ENCODE results near the gene PTPN11. TPM values are rescaled to one million over a fixed set of nuclear protein-coding genes. Genes with fewer than 3 reads are reported as not detected.
"Not testable (repeated sequence)": the region's sequence is repeated elsewhere in the genome, so short reads cannot be mapped to it uniquely, and the experiment has no call there.

The PTPN11 gene
- total RNA-seq, 1 experiment from 2014 or later = 78.2 TPM

DNA sequence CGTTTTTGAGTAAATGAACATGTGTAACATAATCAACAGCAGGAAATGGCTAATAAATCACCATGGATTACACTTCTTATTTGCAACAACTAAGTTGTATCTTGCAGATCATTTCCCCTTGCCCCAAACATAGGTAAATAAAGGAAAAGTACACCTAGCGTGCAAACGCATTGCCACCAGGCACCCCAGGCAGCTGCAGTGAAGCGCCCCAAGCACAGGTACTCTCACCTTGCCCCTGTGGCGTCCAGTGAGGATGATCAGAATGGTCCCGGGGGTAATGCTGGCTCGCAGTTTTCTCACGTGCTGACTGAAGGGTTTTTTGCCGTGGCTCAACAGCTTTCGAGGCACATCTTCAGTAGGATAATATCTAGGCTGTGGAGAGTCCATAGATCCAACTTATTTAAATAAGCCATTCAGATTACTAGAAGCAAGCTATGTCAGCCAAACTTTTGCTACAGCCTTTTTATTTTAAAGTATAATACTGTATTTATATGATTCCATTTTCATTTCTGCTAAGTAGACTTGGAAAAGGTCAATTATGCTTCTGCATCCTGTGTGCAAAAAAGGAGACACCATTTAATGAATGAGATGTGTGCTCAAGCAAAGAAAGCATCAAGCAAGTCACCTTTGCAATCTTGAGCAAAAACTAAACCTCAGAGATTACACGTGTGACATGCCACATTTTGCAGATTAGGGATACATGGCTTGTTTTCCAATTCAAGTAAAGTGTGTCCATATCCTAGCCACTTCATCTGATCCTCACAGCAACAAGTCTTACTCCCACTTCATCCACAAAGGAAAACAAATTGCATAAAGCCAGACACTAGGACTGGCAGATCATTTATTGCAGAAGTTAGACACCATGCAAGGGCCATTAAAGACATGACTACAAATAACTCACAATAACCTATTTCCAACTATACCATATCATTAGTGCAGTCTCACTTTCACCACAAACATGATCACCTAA, 11.9 kb upstream of the PTPN11 start:
- in situ Hi-C loops (cut with HindIII; ENCODE audit: low pct_unique_long_range_greater_than_20kb, low sequenced_read_pairs) = no loop called here
- no peak for DNase-seq (ENCODE audit: low read depth, low spot score)

DNA sequence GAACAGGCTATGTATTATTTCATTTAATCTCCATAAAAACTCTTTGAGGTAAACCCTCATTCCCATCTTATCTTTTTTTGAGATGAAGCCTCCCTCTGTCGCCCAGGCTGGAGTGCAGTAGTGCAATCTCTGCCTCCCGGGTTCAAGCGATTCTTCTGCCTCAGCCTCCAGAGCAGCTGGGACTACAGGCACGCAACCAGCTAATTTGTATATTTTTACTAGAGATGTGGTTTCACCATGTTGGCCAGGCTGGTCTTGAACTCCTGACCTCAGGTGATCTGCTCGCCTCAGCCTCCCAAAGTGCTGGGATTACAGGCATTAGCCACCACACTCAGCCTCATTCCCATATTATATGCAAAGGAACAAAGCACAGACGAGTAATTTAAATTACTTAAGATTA, 11.1 kb upstream of the PTPN11 start:
- DNase-seq (ENCODE audit: low read depth, low spot score); in situ Hi-C loops (cut with HindIII; ENCODE audit: low pct_unique_long_range_greater_than_20kb, low sequenced_read_pairs): not testable (repeated sequence)

DNA sequence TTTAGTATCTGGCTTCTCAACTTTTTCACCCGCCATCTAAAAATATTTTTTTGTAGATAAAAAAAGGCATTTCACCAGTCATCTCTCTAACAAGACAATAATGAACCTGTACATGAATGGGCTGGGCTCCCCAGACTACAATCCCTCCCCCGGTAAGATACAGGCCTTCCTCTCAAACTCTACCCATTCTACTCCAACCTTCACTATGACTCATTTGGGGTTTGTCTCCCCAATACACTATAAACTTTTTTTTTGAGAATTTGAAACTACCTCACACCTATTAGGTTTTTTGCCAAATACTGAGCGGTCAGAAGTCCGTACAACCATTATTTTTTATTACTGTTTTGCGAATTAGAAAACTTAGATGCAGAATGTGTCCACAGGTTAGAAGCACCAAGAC, 10.1 kb upstream of the PTPN11 start:
- in situ Hi-C loops (cut with HindIII; ENCODE audit: low pct_unique_long_range_greater_than_20kb, low sequenced_read_pairs) = no loop called here
- no peak for DNase-seq (ENCODE audit: low read depth, low spot score)

DNA sequence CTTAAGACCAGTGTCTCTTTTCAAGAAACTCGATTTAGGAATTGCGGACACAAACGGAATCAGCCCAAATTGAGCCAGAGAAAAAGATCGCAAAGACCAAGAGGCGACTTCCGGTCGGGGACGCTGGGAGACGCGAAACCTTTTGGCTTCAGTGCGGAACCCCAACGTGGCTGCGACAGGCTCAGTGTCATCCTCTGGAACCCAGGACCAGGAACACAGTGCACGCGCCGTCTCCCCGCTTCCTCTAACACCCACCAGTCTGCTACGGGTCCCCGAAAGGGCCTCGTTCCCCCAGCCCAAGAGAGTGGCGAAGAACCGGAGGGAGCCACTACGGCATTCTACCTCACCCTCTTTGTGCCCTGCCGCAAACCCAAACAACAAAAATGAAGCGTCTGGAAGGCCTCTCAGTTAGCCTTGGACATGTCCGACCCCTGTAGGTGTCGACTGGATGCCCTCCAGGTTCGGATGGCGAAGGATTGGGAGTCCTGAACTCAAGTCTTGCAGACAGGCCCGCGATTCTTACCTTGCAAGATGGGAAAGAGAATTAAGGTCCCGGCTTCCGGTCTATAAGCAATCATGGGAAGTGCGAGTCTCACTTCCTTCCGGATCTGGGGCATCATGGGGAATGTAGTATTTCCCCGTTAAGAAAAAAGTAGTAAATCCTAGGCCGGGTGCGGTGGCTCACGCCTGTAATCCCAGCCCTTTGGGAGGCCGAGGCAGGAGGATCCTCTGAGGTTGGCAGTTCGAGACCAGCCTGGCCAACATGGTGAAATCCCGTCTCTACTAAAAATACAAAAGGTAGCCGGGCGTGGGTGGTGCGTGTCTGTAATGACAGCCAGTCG, 9.5 kb upstream of the PTPN11 start, which contains the start of gene RPL6:
Gene RPL6 (minus strand): TSS at position 542 of the 842 bp plus-strand sequence. CDS start 949 bp downstream, outside the sequence.
- in situ Hi-C loops (cut with HindIII; ENCODE audit: low pct_unique_long_range_greater_than_20kb, low sequenced_read_pairs) = no loop called here
- peak; percentile 97 for DNase-seq (ENCODE audit: low read depth, low spot score)

DNA sequence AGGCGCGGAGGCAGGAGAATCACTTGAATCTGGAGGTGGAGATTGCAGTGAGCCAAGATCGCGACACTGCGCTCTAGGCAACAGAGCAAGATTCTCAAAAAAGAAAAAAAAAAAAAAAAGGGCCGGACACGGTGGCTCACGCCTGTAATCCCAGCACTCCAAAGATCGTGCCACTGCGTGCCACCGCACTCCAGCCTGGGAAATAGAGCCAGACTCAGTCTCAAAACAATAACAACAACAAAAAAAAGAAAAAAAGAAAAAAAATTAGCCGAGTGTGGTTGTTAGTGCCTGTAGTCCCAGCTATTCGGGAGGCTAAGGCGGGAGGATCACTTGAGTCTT, 8.9 kb upstream of the PTPN11 start:
- in situ Hi-C loops (cut with HindIII; ENCODE audit: low pct_unique_long_range_greater_than_20kb, low sequenced_read_pairs) = no loop called here
- DNase-seq (ENCODE audit: low read depth, low spot score) = no peak

DNA sequence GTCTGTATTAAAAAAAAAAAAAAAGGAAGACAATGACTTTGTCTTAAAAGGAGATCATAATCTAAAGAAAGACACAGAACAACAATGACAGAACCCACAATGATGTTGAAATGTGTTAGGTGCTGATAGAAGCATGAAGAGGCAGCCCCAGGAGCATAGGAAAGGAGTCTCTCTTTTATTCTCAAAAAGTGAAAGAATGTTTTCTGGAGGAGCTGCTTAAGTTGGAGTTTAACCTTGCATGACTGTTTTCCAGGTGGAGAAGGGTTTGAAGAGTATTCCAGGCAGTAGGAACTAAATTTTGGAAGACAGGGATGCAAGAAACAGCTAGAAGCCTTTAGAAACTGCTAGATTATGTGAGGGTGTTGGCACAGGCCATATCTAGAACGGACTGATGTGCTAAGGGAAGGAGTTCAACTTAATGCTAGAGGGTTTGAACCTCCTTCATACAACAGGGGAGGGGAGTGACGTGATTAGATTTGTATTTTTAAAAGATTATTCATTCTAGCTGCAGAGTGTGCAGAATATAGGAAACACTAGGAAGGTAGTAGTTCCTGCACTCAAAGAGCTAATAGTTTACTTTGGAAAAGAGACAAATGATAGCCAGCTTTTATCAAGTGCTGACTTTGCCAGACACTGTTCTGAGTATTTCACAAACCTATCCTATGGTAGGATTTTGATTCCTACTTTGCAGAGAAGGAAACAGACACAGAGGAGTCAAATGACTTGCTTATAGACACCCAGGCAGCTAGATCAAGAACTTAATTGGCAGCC, 4.7 kb upstream of the PTPN11 start:
- in situ Hi-C loops (cut with HindIII; ENCODE audit: low pct_unique_long_range_greater_than_20kb, low sequenced_read_pairs) = no loop called here
- no peak for DNase-seq (ENCODE audit: low read depth, low spot score)

DNA sequence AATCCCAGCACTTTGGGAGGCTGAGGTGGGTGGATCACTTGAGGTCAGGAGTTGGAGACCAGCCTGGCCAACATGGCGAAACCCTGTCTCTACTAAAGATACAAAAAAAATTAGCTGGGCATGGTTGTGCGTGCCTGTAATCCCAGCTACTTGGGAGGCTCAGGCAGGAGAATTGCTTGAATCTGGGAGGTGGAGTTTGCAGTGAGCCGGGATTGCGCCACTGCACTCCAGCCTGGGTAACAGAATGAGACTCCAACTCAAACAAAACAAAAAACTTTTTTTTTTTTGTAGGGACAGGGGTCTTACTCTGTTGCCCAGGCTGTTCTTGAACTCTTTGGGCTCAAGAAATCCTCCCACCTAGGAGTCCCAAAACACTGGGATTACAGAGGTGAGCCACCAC, 3.3 kb upstream of the PTPN11 start:
- DNase-seq (ENCODE audit: low read depth, low spot score); in situ Hi-C loops (cut with HindIII; ENCODE audit: low pct_unique_long_range_greater_than_20kb, low sequenced_read_pairs): not testable (repeated sequence)

DNA sequence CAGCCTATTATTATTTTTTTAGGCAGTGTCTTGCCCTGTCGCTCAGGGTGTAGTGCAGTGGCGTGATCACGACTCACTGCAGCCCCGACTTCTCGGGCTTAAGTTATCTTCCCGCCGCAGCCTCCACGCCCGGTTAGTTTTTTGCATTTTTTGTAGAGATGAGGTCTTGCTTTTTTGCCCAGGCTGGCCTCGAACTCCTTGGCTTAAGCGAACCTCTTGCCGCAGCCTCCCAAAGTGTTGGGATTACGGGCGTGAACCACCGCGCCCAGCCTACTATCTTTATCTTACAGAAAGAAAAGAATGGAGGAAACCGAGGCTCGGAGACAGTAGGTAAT, 507 bp upstream of the PTPN11 start:
- in situ Hi-C loops (cut with HindIII; ENCODE audit: low pct_unique_long_range_greater_than_20kb, low sequenced_read_pairs) = no loop called here
- DNase-seq (ENCODE audit: low read depth, low spot score) = no peak

DNA sequence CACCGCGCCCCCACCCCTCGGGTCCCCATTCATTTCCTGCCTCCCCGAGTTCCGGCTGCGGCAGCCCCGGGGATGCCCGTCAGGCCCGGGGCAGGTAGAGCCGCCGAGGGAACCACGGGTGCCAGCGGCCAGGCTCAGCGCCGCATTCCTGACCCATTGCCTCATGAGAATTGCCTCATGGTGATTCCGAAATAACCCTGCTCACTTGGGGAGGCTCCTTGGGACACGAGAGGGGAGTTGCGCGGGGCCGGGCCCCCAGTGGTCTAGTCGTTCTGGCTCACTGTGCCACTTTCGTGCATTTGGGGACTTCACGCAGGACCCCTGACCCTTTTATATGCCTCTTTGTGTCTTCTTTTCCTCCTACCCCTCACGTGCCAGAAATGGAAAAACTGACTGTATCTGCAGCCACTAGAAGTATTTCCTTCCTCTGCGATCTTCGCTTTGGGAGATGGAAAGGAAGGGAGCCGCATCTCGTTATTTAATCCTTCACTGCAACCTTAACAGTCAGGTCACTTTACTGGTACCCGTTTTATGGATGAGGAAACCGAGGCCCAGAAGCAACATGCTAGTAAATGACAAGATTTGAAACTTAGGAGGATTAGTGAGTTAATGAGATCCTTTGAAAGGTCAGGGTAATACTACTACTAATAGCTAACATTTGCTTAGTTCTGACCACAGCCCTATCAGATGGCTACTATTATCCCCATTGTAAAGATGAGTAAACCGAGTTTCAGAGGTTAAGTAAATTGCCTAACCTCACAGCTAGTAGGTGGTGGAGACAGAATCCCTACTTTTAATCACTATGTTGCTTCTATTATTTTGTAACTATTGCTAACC, 768 bp downstream of the PTPN11 start:
- DNase-seq (ENCODE audit: low read depth, low spot score) = peak; percentile 62
- in situ Hi-C loops (cut with HindIII; ENCODE audit: low pct_unique_long_range_greater_than_20kb, low sequenced_read_pairs) = no loop called here

DNA sequence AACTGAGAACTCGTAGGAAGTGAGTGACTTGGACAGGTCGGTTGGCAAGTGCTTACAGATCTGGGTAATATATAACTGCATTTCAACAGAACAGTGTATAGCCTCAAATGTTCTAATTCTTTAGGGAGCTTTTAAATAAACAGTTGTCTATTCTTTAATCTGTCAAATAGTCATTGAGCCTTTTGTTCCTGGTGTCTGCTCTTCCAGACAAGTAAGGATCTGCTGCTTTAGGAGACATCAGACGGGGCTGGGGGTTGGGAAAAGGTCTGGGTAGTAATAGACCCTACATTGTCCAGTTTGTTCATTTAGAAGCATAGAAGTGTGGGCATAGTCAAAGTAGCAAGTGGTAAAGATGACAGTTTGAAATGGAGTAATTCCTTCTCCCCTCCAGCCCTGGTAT, 2.0 kb downstream of the PTPN11 start:
- peak; percentile 75 for DNase-seq (ENCODE audit: low read depth, low spot score)
- in situ Hi-C loops (cut with HindIII; ENCODE audit: low pct_unique_long_range_greater_than_20kb, low sequenced_read_pairs) = no loop called here

DNA sequence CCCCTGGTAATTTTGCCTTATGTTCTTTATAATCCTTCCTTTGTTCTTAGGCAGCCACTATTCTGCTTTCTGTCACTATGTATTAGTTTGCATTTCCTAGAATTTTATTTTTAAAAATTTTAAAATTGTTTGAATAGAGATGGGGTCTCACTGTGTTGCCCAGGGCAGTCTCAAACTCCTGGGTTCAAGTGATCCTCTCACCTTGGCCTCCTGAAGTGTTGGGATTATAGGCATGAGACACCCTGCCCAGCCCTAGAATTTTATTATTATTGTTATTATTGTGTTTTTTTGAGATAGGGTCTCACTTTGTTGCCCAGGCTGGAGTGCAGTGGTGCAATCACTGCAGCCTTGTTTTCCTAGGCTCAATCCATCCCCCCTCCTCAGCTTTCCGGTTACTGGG, 2.6 kb downstream of the PTPN11 start:
- DNase-seq (ENCODE audit: low read depth, low spot score) = no peak
- in situ Hi-C loops (cut with HindIII; ENCODE audit: low pct_unique_long_range_greater_than_20kb, low sequenced_read_pairs) = no loop called here

DNA sequence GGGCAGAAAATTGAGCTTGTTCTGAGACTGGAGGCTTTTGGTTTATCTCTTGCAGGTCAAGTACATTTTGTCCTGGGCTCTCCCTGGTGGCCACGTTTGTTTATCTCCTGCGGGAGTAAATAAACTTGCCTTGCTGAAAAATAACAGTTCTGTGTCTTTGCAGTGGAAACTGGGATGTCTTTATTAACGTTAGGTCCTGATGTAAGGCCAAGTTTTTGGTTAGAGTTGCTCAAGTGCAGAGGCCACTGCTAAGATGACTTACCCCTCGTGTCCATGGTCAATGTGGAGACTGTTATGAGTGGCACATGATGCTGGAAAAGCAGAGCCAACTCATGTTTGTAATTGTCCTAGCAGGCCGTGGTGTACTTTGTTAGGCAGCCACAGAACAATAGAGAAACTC, 3.8 kb downstream of the PTPN11 start:
- in situ Hi-C loops (cut with HindIII; ENCODE audit: low pct_unique_long_range_greater_than_20kb, low sequenced_read_pairs) = no loop called here
- DNase-seq (ENCODE audit: low read depth, low spot score) = peak; percentile 49

DNA sequence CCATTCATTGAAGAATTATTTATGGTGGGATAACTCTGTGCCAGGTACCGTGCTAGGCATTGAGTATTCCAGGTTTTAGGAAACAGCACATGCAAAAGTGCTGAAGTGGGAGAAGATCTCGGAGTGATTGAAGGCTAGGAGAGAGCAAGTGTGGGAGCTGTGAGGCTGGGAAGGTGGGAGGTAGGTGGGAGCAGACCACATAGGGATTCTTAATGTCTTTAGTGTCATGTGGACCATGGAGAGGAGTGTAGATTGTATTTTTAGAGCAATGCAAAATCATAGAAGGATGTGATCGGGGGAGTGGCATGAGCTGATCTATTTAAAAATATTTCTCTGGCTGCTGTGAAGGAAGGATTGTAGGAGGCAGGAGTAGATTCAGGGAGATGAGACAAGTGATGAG, 5.4 kb downstream of the PTPN11 start:
- in situ Hi-C loops (cut with HindIII; ENCODE audit: low pct_unique_long_range_greater_than_20kb, low sequenced_read_pairs) = no loop called here
- no peak for DNase-seq (ENCODE audit: low read depth, low spot score)

DNA sequence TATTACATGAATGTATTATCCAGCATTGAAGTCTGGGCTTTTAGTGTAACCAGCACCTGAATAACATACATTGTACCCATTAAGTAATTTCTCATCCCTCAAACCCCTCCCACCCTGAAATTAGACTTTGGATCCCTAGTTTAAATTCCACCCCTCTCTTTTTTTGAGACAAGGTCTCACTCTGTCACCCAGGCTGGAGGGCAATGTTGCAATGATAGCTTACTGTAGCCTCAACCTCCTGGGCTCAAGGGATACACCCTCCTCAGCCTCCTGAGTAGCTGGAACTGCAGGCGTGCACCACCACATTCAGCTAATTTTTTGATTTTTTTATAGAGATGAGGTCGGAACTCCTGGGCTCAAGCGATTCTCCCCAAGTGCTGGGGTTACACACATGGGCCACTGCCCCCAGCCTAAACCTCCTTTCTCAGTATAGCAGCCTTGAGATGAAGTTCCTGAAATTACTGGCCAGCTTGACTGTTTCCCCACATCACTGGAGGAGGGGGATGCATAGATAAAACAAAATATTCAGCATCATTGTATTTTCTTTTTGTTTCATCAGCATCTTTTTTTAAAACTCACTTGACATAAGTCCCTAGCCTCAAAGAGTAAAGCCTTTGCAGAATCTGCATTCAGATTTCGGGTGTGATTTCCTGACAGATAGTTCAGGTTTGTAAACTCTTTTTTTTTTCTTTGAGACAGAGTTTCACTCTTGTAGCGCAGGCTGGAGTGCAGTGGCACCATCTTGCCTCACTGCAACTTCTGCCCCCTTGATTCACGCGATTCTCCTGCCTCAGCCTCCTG, 7.0 kb downstream of the PTPN11 start:
- in situ Hi-C loops (cut with HindIII; ENCODE audit: low pct_unique_long_range_greater_than_20kb, low sequenced_read_pairs) = no loop called here
- DNase-seq (ENCODE audit: low read depth, low spot score) = no peak

DNA sequence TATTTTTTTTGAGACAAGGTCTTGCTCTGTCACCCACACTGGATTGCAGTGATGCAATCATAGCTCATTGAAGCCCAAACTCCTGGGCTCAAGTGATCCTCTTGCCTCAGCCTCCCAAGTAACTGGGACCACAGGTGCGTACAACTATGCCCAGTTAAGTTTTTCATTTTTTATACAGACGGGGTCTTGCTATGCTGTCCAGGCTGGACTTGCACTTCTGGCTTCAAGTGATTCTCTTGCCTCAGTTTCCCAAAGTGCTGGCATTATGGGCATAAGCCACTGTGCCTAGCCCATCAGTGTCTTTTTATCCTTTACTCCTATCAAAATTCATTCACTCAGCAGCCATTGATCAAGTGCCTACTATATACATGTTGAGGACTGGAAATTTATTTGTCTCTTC, 9.0 kb downstream of the PTPN11 start:
- in situ Hi-C loops (cut with HindIII; ENCODE audit: low pct_unique_long_range_greater_than_20kb, low sequenced_read_pairs) = no loop called here
- no peak for DNase-seq (ENCODE audit: low read depth, low spot score)

DNA sequence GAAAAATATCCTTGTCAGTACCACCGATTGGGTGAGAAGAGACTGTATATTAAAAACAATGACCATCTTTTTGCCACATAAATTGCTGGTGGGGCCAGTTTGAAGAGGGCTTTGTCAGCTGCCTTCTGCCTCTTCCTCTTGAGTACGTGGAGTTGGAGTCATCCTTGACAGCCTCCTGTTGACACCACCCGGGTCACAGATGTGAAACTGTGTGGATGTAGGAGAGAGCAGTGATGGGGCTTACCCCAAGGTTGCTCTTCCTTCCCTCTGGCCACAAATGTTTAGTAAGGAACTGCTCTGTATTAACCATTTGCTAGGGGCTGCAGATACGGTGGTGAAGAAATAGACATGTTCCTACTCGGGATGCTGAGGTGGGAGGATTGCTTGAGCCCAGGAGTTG, 12.2 kb downstream of the PTPN11 start:
- no peak for DNase-seq (ENCODE audit: low read depth, low spot score)
- in situ Hi-C loops (cut with HindIII; ENCODE audit: low pct_unique_long_range_greater_than_20kb, low sequenced_read_pairs) = no loop called here
